ENCODE data around the gene HCFC1R1. TPM values are rescaled to one million over a fixed set of nuclear protein-coding genes. Genes with fewer than 3 reads are reported as not detected.

Gene HCFC1R1
- total RNA-seq, 1 experiment from 2014 or later, result 61.3 TPM

DNA sequence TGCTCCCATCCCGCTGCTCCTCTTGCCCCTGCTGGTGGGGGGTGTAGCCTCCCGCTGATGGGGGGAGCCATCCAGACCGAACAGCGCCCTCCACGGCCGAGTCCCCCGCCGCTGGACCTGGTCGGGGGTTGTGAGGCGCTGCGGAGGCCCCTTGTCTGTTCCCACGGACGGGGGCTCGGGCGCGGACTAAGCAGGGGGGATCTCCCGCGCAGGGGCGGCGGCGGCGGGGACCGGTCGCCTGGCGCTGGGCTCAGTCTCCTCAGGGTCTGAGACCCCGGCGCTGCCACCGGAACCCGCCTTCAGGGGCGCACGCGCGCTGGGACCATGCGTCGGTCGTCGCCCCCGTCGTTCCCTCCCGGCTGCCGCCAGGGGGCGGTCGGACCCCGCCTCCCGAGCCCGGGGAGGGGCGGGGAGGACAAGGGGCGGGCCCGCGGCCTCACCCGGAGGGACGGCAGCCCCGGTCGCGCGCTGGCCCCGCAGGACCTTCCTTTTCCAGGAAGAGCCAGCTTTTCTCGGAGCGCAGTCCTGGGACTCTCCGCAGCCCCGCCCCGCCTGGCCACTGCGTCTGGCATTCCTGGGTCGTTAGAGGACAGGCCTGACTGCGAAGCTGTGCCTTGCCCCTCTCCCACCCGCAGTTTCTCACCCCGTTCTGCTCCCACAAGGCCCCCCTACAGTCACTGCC is 35.4 kb upstream of the HCFC1R1 start:
- H2BK20ac ChIP-seq (ENCODE audit: low read depth, low read length, poor library complexity, severe bottlenecking), result no peak overlapping the region
- H2AK5ac ChIP-seq (ENCODE audit: insufficient read length, low read length), result no peak overlapping the region
- Mint-ChIP-seq H3K9me3 (no peaks in the 10 kb centered on the region; a peak in 2 of 5 replicates), H3K4me3 (peak overlapping the region; percentile 75 to 83), H3K4me1 (peaks cover 28 to 39% of the 10 kb centered on the region in 2 experiments), H3K27ac (peak overlapping the region in 2 of 3 experiments; percentile 53 to 61; a peak in 2 of 7 replicates), H3K27me3 (ENCODE audit: low read depth) (peaks cover 32% of the 10 kb centered on the region), H3K36me3 (ENCODE audit: insufficient read depth in 1 of 3, low read depth in 3 of 3) (peaks cover 6 to 16% (median 9%) of the 10 kb centered on the region in 3 experiments; a peak in 6 of 7 replicates)
- no peaks in the 10 kb centered on the region for H3K9me3 ChIP-seq (ENCODE audit: control insufficient read depth, low read depth, low read length)
- WGBS (ENCODE audit: extremely low coverage, insufficient read length, low lambda C conversion rate), result no CpG with 5 or more reads among the region's 67 CpGs
- no peak overlapping the region for H3K23ac ChIP-seq (ENCODE audit: insufficient read length, low read depth, low read length)
- H3K4ac ChIP-seq (ENCODE audit: low read depth, low read length), result no peak overlapping the region
- no peaks in the 10 kb centered on the region for H3K27me3 ChIP-seq (ENCODE audit: insufficient read depth, low read length)
- no peak overlapping the region for H2BK120ac ChIP-seq (ENCODE audit: low read depth, low read length, poor library complexity, severe bottlenecking)
- H3K18ac ChIP-seq (ENCODE audit: insufficient read length, low read depth, low read length), result peak overlapping the region; percentile 1
- H3K79me1 ChIP-seq (ENCODE audit: insufficient read depth, low read depth, low read length, poor library complexity, severe bottlenecking), result no peaks in the 10 kb centered on the region
- H3K4me2 ChIP-seq (ENCODE audit: insufficient read depth, insufficient read length, low read length), result peak overlapping the region; percentile 58
- no peak overlapping the region for H3K9ac ChIP-seq (ENCODE audit: extremely low read depth, insufficient read length, low read length)
- TF ChIP-seq CTCF (conservative IDR thresholded peaks at IDR 0.05), result peak; percentile 92
- no peak overlapping the region for H2BK12ac ChIP-seq (ENCODE audit: insufficient read length, low read depth, low read length)
- H3K79me2 ChIP-seq (ENCODE audit: insufficient read depth, low read length), result no peaks in the 10 kb centered on the region
- no peak overlapping the region for H3T11ph ChIP-seq (ENCODE audit: low read length)
- peak overlapping the region; percentile 7; the same call in 1 of the 2 replicates for H3K14ac ChIP-seq (ENCODE audit: insufficient read depth, low read length)
- H2AFZ ChIP-seq (ENCODE audit: low read length), result no peak overlapping the region
- no peak overlapping the region for H2BK5ac ChIP-seq (ENCODE audit: insufficient read length, low read length)
- no peak overlapping the region for H3K56ac ChIP-seq (ENCODE audit: insufficient read length, low read depth, low read length)
- no peak overlapping the region for H4K91ac ChIP-seq (ENCODE audit: insufficient read length, low read depth, low read length)
- peak; percentile 92 for DNase-seq
- H4K20me1 ChIP-seq (ENCODE audit: control insufficient read depth, insufficient read depth, insufficient read length), result no peaks in the 10 kb centered on the region
- no peak overlapping the region for H2BK15ac ChIP-seq (ENCODE audit: low read depth, low read length)
- H3K4me1 ChIP-seq (ENCODE audit: insufficient read depth, low read length), result no peaks in the 10 kb centered on the region
- H4K8ac ChIP-seq (replicated peaks; ENCODE audit: insufficient read length, low read depth, low read length), result no peak overlapping the region
- no peak overlapping the region for H4K5ac ChIP-seq (ENCODE audit: insufficient read length, low read depth, low read length)
- H3K27ac ChIP-seq (ENCODE audit: insufficient read length, low read depth, low read length), result no peak overlapping the region
- H3K23me2 ChIP-seq (ENCODE audit: insufficient read length, low read depth, low read length, poor library complexity, severe bottlenecking), result peaks cover 14% of the 10 kb centered on the region

All from H9 (cell line).